ENCODE data around the gene MRC1. TPM values are rescaled to one million over a fixed set of nuclear protein-coding genes. Genes with fewer than 3 reads are reported as not detected.

The MRC1 gene
- total and polyA plus RNA-seq, 2 of the 8 experiments (the other 6 are each of a cell fraction or from before 2014, with no cell fraction given), result 0.03 to 0.06 TPM

- no peak overlapping the region for H2BK20ac ChIP-seq (ENCODE audit: low read length)
- TF ChIP-seq CHD2 (IDR thresholded peaks at IDR 0.05; ENCODE audit: low read length) (no peak), RBBP5 (IDR thresholded peaks at IDR 0.05; ENCODE audit: borderline replicate concordance, low read depth, low read length) (no peak), JUND (IDR thresholded peaks at IDR 0.05; ENCODE audit: low read length) (no peak), EZH2 (IDR thresholded peaks at IDR 0.05; ENCODE audit: low read depth, low read length, severe bottlenecking) (no peak)
- no peak overlapping the region for H2BK12ac ChIP-seq (ENCODE audit: low read depth, low read length)
- FAIRE-seq, result no peak
- no peak overlapping the region for H3K14ac ChIP-seq (ENCODE audit: insufficient read length)
- no peaks in the 10 kb centered on the region for H3K27me3 ChIP-seq (replicated peaks in 1 of 4; ENCODE audit: control insufficient read depth in 3 of 4, extremely low read depth in 1 of 4, insufficient read depth in 3 of 4, low read length in 3 of 4)
- H3K23ac ChIP-seq (ENCODE audit: insufficient read length), result no peak overlapping the region
- no peak overlapping the region for H4K91ac ChIP-seq (replicated peaks; ENCODE audit: insufficient read length, low read length)
- no peaks in the 10 kb centered on the region for H4K20me1 ChIP-seq (replicated peaks in 1 of 2; ENCODE audit: control insufficient read depth in 1 of 2, insufficient read depth in 2 of 2, low read length in 2 of 2)
- no peaks in the 10 kb centered on the region for H3K36me3 ChIP-seq (ENCODE audit: control insufficient read depth in 2 of 4, insufficient read depth in 4 of 4, low read length in 3 of 4)
- no peak overlapping the region for H2AK5ac ChIP-seq (ENCODE audit: low read depth, low read length)
- no peaks in the 10 kb centered on the region for H3K79me1 ChIP-seq (ENCODE audit: low read depth, low read length)
- H3K79me2 ChIP-seq (ENCODE audit: control insufficient read depth in 1 of 2, insufficient read depth in 2 of 2, low read length in 2 of 2), result no peaks in the 10 kb centered on the region
- H3K4me2 ChIP-seq (ENCODE audit: insufficient read depth in 1 of 2, low read depth in 2 of 2, low read length in 2 of 2), result no peak overlapping the region
- no peak overlapping the region for H2BK15ac ChIP-seq (ENCODE audit: low read length)
- H2AFZ ChIP-seq (ENCODE audit: low read length), result no peak overlapping the region
- no peak overlapping the region for H4K5ac ChIP-seq (ENCODE audit: insufficient read length, low read depth, low read length)
- no peak overlapping the region for H4K8ac ChIP-seq (ENCODE audit: extremely low read depth, insufficient read depth, low read length)
- H3K9ac ChIP-seq (replicated peaks in 1 of 4; ENCODE audit: extremely low read depth in 1 of 4, low read depth in 3 of 4, low read length in 3 of 4), result no peak overlapping the region
- no peak overlapping the region for H3K18ac ChIP-seq (ENCODE audit: extremely low read depth, low read length)
- H3K9me3 ChIP-seq (ENCODE audit: insufficient read depth in 2 of 2, low read depth in 1 of 2, low read length in 1 of 2), result no peaks in the 10 kb centered on the region
- no peak for DNase-seq (ENCODE audit: low read depth in 1 of 2, low spot score in 2 of 2)
- H3K56ac ChIP-seq (replicated peaks; ENCODE audit: insufficient read length, low read depth, low read length), result no peak overlapping the region
- H3K27ac ChIP-seq (ENCODE audit: low read depth, low read length), result no peak overlapping the region
- 87% methylated on average over 2 of the region's 2 CpGs; no CpG with 5 or more reads in 1 of the 2 experiments for WGBS, 2 experiments (ENCODE audit: extremely low coverage in 1 of 2, insufficient coverage in 1 of 2, insufficient read length in 1 of 2, insufficient replicate concordance in 2 of 2, low coverage in 1 of 2, low lambda C conversion rate in 2 of 2, missing lambda C conversion rate in 1 of 2)
- no peak overlapping the region for H3K4ac ChIP-seq (replicated peaks; ENCODE audit: insufficient read length, low read depth, low read length)
- no peak overlapping the region for H2BK5ac ChIP-seq (ENCODE audit: low read depth, low read length)
- ChIA-PET POLR2A (ENCODE audit: partially characterized antibody) (no interaction called here), CTCF (ENCODE audit: partially characterized antibody) (interaction anchor here (0.6 to 4.5 kb wide), 3 partner anchors 12 to 20 kb away, joined by 3 to 29 read pairs (median 3); no protein-coding TSS in a partner anchor)
- no peak overlapping the region for H2BK120ac ChIP-seq (replicated peaks; ENCODE audit: low read depth, low read length)
- no peaks in the 10 kb centered on the region for H3K23me2 ChIP-seq (ENCODE audit: low read depth, low read length)
- H3K4me3 ChIP-seq (ENCODE audit: extremely low read depth in 1 of 4, insufficient read depth in 2 of 4, low read depth in 3 of 4, low read length in 4 of 4), result no peak overlapping the region
- H3K4me1 ChIP-seq (replicated peaks in 1 of 4; ENCODE audit: control insufficient read depth in 3 of 4, insufficient read depth in 4 of 4, low read length in 3 of 4), result no peaks in the 10 kb centered on the region; a peak in 1 of 7 replicates
Observed at GRCh38 chr10:17788646-17789045, 20.5 kb upstream of the MRC1 start.
